ENCODE measurements around the gene PTGR3. TPM values are rescaled to one million over a fixed set of nuclear protein-coding genes. Genes with fewer than 3 reads are reported as not detected.

PTGR3 gene
- total RNA-seq, 1 donor = 12.1 TPM

- peak; percentile 61 for DNase-seq (ENCODE audit: low read depth)
- TF ChIP-seq, protein P1, sequence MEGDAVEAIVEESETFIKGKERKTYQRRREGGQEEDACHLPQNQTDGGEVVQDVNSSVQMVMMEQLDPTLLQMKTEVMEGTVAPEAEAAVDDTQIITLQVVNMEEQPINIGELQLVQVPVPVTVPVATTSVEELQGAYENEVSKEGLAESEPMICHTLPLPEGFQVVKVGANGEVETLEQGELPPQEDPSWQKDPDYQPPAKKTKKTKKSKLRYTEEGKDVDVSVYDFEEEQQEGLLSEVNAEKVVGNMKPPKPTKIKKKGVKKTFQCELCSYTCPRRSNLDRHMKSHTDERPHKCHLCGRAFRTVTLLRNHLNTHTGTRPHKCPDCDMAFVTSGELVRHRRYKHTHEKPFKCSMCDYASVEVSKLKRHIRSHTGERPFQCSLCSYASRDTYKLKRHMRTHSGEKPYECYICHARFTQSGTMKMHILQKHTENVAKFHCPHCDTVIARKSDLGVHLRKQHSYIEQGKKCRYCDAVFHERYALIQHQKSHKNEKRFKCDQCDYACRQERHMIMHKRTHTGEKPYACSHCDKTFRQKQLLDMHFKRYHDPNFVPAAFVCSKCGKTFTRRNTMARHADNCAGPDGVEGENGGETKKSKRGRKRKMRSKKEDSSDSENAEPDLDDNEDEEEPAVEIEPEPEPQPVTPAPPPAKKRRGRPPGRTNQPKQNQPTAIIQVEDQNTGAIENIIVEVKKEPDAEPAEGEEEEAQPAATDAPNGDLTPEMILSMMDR (IDR thresholded peaks at IDR 0.05; ENCODE audit: insufficient read depth, low read depth, low read length) = no peak
- peak overlapping the region; percentile 92 for H3K4me3 ChIP-seq (ENCODE audit: low read depth, low read length)
Observed at GRCh38 chr18:75204269-75204731, 4.6 kb downstream of the PTGR3 start.

- peak; percentile 74 for DNase-seq (ENCODE audit: low read depth)
- H3K4me3 ChIP-seq (ENCODE audit: low read depth, low read length) = peak overlapping the region; percentile 92
Observed at GRCh38 chr18:75203416-75204268, 5.3 kb downstream of the PTGR3 start.

DNA sequence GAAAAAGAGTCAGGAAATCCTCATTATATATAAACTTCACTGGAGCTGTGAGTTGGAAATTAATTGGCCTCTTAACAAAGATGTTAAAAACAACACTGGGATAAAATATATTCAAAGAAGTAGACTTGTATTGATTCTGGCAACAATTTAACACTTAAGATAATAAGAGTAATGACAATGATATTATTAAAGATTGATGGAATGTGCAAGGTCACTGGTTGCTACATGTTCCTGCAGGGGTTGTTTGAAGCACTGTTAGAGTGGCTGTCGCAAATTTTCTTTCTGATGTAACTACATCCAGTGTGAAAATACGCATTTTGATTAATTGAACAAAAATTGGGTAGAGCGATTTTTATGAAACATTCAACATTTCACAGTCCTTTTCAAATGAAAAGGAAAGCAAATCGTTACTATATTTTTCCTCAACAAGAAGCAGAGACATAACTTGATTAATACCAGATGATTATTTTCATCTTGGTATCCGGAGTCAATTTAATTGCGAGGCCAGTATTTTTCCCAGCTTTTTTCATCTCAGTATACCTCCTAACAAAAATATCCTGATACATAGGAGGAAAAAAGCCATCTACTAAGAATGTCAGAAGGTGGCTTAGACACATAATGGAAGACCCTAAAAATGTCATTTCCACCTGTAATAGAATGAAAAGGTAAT, 6.1 kb downstream of the PTGR3 start:
- H3K4me3 ChIP-seq (ENCODE audit: low read depth, low read length) = peak overlapping the region; percentile 92
- TF ChIP-seq, protein P1 (IDR thresholded peaks at IDR 0.05; ENCODE audit: insufficient read depth, low read depth, low read length) = no peak
- DNase-seq (ENCODE audit: low read depth) = peak; percentile 39

More at GRCh38 chr18:75203416-75204268, 5.3 kb downstream of the PTGR3 start:
- TF ChIP-seq, protein P1 (IDR thresholded peaks at IDR 0.05; ENCODE audit: insufficient read depth, low read depth, low read length) = no peak

DNA sequence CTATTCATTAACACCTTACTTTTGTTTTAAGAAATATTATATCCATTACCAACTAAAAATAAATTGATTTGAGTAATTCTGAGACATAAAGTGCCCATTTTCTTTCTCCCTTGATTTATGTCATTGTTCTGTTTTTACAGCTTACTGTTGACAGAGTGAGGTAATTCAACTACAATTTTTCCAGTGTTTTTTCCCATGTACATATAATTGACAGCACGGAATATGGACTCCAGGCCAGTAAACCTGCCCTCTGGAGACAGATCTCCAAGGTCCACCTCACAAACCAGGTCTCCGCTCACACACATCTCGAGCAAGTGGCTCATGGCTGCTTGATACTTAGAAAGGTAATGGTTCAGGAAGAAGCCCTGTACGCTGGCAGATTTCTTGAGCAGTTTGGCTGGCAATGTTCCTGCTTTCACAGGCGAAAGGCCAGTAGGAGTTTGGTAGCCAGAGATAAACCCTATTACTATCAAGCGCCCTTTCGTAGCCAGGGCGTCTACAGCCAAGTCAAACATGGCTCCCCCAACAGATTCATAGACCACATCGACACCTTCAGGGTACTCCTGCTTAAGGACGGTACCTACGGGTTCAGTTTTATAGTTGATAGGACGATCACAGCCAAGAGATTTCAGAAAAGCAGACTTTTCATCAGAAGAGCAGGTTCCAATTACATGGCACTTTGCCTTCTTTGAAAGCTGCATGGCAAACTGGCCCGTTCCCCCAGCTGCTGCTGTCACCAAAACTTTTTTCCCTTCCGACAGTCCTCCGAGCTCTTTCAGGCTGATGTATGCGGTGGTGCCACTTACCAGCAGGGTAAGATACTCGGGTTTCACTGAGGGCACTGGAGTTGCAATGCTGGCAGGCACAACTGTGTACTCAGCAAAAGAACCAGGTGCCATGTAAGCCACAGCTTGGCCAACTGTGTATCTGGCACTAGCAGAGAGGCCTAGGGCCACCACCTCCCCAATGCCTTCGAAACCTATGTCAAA, 7.4 kb downstream of the PTGR3 start:
- no peak for DNase-seq (ENCODE audit: low read depth)
- no peak overlapping the region for H3K4me3 ChIP-seq (ENCODE audit: low read depth, low read length)
- TF ChIP-seq, protein P1 (IDR thresholded peaks at IDR 0.05; ENCODE audit: insufficient read depth, low read depth, low read length) = no peak

GRCh38 chr18:75200605-75201280, 8.2 kb downstream of the PTGR3 start:
- TF ChIP-seq, protein P1 (IDR thresholded peaks at IDR 0.05; ENCODE audit: insufficient read depth, low read depth, low read length) = no peak
- no peak overlapping the region for H3K4me3 ChIP-seq (ENCODE audit: low read depth, low read length)

DNA sequence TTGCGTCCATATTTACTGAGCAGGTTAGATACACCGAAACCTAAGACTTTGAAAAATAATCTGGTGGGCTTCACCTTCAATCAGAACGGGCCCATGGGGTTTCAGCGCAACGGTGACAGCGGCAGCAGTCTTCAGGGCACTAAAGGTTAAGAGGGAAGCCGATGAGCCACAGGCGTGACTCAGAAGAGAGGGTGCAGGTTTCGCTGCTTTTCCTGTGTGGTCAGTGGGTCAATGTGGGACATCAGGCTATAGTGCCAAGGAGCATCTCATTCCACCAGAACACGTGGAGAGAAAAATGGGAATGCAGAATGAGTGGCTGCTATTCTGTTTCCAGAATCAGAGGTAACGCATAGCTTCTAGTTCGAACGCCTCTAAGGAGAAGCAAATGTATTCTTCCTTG, 8.9 kb downstream of the PTGR3 start:
- DNase-seq (ENCODE audit: low read depth) = no peak
- TF ChIP-seq, protein P1 (IDR thresholded peaks at IDR 0.05; ENCODE audit: insufficient read depth, low read depth, low read length) = no peak
- H3K4me3 ChIP-seq (ENCODE audit: low read depth, low read length) = no peak overlapping the region

More at GRCh38 chr18:75200605-75201280, 8.2 kb downstream of the PTGR3 start:
- no peak for DNase-seq (ENCODE audit: low read depth)
